Right renal cortex interstitium (tissue), 3 donors: Measurements from ENCODE around the gene PAGE4. TPM values are rescaled to one million over a fixed set of nuclear protein-coding genes. Genes with fewer than 3 reads are reported as not detected.
A peak's percentile ranks its signal among the peaks of the same experiment; 100 is the strongest.

Experiments used
- DNase-seq, 3 donors: peaks; one replicate each; pipeline ENCODE4 v3.0.0-alpha.2; 2013; ENCODE audit warnings: low read depth in 3 of 3, low spot score in 2 of 3
- polyA plus RNA-seq, 3 donors: library from polyadenylated mRNA; unstranded; fragments of 120-200 nt; gene quantifications; one replicate each; pipeline ENCODE4 v1.2.1, GENCODE V29; 2013; ENCODE audit not compliant: insufficient read length in 3 of 3

The PAGE4 gene
- polyA plus RNA-seq, 3 donors: 0.38 to 1.4 (median 0.62) TPM

GRCh38 chrX:49862093-49862492, 33.0 kb downstream of the PAGE4 start:
- DNase-seq: no peak

- no peak for DNase-seq
Observed at GRCh38 chrX:49868739-49869138, 39.6 kb downstream of the PAGE4 start.

- DNase-seq: no peak
Observed at GRCh38 chrX:49876750-49877149, 47.6 kb downstream of the PAGE4 start.

- no peak for DNase-seq
Observed at GRCh38 chrX:49877397-49878101, 48.4 kb downstream of the PAGE4 start.

GRCh38 chrX:49878128-49878833, 49.2 kb downstream of the PAGE4 start:
- no peak for DNase-seq

GRCh38 chrX:49878834-49879655, 49.9 kb downstream of the PAGE4 start, which contains the start of gene USP27X:
TSS of gene USP27X (plus strand) at chrX:49879484. CDS start at chrX:49880308, 824 bp downstream.
- peak; percentile 57 to 65 (median 63) for DNase-seq

- DNase-seq: no peak
Observed at GRCh38 chrX:49879656-49880277, 50.7 kb downstream of the PAGE4 start.

GRCh38 chrX:49880668-49881067, 51.6 kb downstream of the PAGE4 start:
- no peak for DNase-seq

Other genes starting within 250 kb of the PAGE4 start
- gene GAGE12H, start 249.4 kb upstream of the PAGE4 start, polyA plus RNA-seq: not detected
- gene GAGE2A, start 239.8 kb upstream of the PAGE4 start, polyA plus RNA-seq: not detected
- gene GAGE1, start 230.3 kb upstream of the PAGE4 start, polyA plus RNA-seq: not detected
- not detected for gene PAGE1, start 133.3 kb upstream of the PAGE4 start, polyA plus RNA-seq
- gene USP27X, start 50.2 kb downstream of the PAGE4 start, polyA plus RNA-seq: 10 to 100 TPM; 12.8 to 14.8 (median 14.3) TPM
- 10 to 100 TPM; 79.6 to 84.0 (median 81.9) TPM for gene CLCN5, start 93.3 kb downstream of the PAGE4 start, polyA plus RNA-seq